Measurements from ENCODE around the gene CADM4. TPM values are rescaled to one million over a fixed set of nuclear protein-coding genes. Genes with fewer than 3 reads are reported as not detected.

Gene CADM4
- total and polyA plus RNA-seq, 2 of the 8 experiments (the other 6 are each of a cell fraction or from before 2014, with no cell fraction given): 13.5 to 25.0 TPM

DNA sequence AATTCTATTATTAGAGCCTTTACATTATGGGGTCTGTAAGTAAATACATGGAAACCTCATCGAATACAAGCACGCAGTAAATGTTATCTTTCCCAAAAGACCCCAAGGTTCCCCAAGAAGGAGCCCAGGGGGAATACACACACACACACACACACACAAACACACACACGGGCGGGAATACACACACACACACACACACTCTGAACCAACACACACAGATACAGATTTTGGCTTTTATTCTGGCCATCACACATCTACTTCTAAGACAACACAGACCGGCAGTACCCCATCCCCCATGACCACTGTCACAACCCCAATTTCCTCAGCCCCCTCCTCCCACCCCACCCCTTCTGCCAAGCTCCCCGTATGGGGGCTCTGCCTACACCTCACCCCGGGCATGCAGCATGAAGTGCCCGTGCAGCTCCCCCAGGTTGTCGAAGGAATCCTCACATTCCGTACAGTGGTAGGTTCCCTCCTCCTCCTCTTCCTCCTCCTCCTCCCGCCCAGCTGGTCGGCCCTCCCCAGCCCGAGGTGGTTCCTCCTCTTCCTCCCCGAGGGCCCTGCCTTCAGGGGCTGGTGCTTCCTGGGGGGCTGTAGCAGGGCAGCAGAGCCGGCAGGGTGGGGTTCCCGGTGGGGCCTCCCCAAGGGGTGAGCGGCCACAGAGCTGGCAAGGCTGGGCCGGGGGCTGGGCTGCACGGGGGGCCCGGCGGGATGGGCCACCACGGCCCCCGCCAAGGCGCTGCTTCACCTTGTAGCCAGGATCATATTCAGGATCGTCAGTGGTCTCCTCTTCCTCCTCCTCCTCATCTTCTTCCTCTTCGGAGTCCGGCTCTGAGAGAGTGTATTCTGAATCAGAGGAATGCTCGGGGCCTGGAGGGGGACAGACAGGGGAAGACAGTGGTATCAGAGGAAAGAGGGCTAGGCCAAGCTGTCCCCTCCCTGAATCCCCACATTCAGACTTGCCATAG is 32.1 kb downstream of the CADM4 start (continued):
- TF ChIP-seq CTBP2 (IDR thresholded peaks at IDR 0.05; ENCODE audit: borderline replicate concordance, insufficient read depth, insufficient read length, low read length): no peak
- TF ChIP-seq SIX5 (IDR thresholded peaks at IDR 0.05; ENCODE audit: low read depth, low read length): no peak
- TF ChIP-seq EGR1 (IDR thresholded peaks at IDR 0.05; ENCODE audit: borderline replicate concordance, low read depth, low read length): no peak
- TF ChIP-seq CREB1 (IDR thresholded peaks at IDR 0.05): no peak
- TF ChIP-seq SIN3A (conservative IDR thresholded peaks at IDR 0.05 in 1 of 2, IDR thresholded peaks at IDR 0.05 in 1 of 2; ENCODE audit: low read depth in 1 of 2, low read length in 2 of 2): no peak
